Stimulated activated CD4-positive, alpha-beta T cell treated with anti-CD3 and anti-CD28 coated beads, Interleukin-12 subunit alpha, Interleukin-12 subunit beta, amount 100 ng/mL, for 48 hours (primary cell): ENCODE measurements around the gene CTNNA2.

Source experiments
- DNase-seq, 3 donors: peaks; one replicate each; pipeline ENCODE4 v3.0.0-alpha.2; 2020; ENCODE audit warnings: low read depth in 2 of 3, low spot score in 1 of 3

Gene CTNNA2

DNA sequence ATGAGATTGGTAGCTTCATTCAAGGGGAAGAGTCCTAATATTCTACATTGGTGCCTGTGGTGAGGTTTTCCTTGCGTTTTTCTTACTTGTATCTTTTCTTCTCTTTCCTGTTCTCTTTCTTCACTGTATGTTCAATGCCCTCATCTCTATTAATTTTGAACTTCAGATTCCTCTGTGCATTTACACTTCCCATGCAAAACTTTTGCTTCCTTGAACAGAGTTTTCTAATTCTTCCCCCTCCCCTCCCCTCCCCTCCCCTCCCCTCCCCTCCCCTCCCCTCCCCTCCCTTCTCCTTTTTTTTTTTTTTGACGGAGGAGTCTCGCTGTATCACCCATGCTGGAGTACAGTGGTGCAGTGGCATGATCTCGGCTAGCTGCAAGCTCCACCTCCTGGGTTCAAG lies 403.4 kb downstream of the CTNNA2 start:
- no peak for DNase-seq

DNA sequence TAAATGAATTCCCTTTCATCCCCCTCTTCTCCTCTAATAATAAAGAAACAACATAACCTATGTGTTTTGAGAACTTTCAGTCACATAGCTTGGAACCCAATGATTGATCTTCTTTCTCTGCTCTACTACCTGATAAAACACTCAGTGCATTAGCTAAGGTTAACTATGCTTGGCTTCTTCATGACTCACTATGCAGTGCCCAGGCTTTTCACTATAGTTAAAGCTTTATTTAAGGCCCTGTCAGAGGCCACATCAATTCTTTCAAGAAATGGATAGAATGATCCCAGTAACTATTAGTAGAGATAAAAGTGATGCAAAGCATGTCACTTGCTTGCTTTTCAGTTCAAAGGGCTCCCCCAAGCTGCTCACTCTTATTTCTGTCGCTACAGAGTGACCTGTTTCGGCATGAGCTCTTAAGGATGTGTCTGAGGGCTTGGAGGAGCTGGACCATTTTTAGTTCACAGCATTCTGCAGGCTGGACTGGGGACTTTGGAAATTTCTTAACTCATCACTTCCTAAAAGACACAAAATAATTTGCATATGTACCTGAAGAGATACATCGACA lies 407.7 kb downstream of the CTNNA2 start:
- DNase-seq = no peak

DNA sequence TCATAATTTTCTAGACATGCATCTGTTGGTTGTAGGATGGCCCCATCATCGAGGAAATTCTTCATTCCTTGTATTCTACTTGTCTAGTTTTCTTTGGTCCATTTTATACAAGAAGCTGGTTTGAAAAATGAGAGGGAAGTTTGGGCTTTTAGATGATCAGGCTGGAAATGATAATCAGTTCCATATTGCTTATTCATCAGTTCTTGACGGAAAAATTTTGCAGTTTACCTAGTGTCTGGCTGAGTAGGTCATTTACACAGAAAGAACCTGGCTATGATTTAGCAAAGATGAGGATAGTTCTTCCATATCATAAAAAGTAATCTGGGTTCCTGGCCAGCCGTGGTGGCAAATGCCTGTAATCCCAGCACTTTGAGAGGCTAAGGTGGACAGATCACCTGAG lies 416.8 kb downstream of the CTNNA2 start:
- no peak for DNase-seq

DNA sequence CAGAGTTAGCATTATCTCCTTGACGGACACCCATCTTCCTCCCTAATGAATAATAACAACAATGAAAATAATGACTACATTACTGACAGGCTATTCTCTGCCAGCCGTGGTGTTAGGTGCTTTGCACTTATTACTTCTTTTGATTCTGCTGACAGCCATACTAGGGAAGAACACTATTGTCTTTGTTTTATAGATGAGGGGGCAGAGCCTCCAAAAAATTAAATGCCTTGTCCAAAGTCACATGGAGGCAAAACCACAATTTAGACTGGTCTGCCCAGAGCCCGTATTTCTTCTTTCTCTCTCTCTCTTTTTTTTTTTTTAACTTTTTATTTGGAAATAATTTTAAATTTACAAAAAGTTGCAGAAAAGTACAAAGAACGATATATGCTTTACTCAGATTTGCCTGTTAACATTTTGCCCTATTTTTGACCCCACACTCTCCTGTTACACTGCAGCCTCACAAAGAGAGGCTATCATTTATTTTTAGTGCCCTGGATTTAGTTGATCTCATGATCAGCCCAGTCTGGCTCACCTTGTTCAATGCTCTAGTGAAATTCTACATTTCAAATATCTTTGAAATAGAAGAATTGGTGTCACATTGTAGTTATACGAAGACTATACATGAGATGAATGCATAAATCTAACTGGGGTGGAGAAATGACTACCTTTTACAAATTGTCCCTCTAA lies 422.3 kb downstream of the CTNNA2 start:
- DNase-seq = no peak

DNA sequence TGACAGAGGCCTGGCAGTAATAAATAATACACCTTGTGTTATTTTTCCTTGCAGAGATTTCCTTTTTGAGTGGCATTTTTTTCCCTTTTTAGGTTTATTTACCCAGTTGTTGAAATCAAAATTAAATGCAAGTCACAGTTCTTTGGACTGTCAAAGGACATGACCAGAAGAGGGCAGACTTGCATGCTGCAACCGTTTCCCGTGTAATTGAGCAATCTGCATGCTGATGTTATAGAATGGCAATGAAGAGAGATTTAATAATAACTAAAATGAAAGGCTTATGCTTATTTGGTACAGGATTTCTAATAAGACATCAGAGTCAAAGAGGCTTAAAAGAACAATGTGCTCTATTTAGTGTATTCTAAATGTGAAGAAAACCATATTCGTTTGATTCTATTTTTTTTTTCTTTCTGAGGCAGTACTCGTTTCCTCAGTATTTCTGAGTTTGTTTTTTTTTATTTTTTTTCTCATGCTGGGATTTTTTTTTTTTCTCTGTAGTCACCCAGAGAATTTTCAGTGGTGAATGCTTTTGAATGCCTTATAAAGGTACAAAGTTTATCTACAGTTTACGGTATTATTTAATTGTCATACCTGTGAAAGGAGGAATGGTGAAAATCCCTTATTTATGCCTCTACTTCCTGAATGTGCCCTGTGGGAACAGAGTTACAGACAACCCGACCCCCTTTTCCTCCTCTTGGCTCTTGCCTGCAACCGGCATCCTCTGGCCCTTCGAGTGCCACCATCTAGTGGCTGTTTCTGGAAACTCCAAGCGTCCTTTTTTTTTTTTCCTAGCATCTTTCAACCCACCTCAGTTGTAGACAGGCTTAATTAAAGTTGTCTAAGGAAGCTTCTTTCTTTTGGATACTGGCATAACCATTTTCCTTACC lies 423.2 kb downstream of the CTNNA2 start:
- peak in 2 of 3 donors; percentile 0 to 4 for DNase-seq

DNA sequence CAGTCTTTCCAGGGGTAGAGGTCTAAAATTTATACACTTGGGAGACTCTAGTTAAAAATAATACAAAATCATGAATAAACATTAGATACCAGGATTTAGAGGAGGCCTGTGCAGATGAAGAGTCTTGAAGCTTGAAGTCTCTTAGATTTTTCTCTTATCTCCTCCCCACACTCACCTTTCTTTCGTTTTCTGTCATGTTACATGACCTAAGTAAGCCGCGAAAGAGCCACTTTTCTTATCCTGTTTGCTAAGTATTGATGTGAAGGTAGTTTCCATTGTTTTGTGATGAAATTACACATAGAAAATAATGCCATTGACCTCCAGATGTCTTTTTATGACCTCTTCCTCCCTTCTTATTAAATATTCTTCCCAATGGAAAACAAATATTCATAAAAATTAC lies 423.9 kb downstream of the CTNNA2 start:
- no peak for DNase-seq

DNA sequence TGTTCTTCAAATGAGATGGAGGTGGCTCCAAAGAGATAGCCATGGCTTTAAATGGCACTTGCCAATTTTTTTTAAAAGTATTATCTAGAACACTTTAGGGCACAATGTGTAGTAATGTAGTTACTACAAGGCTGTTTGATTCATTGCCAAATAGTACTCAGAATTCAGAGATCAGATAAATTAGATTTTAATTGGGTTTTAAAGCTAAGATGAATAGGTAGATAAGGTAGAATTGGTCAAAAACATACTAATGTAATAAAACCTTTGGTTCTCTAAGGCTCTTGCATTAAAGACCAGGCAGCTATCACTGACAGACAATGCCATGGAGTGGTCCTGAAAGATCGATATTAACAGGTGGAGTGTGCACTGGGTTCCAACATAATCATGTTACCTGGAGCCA lies 425.8 kb downstream of the CTNNA2 start:
- DNase-seq = no peak

DNA sequence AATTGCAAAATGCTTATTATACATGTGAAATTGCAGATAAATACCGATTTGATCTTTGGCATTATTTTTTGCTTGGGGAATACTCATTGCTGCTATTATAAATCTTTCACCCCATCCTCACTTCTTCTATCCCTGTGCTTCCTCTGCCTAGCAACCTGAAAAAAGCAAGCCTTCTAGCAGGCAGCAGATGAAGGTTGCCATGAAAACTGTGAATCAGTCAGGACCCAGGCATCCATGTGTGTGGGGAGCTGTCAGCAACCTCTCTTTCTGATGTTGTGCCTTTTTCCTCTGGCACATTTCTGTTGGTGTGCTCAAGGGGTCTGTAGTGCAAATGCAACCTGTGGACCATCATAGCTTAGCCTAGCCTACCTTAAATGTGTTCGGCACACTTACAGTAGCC lies 427.5 kb downstream of the CTNNA2 start:
- no peak for DNase-seq

DNA sequence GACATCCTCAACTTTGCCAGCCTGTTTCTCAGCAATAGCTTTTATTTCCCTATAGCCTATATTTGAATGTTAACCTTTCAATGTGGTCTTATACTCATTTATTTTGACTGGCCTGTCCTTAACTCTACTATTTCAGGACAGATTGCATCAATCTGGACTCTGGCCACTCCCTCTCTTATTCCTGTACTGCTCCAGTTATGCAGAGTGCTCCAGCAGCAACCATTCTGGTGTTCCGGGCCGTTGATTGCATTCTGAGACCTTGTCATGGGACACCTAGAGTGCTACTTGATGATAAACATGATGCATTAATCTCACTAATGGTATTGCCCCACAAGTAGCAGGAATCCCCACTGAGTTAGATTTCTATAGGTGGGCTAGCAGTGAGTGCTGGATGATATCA lies 428.3 kb downstream of the CTNNA2 start:
- no peak for DNase-seq

DNA sequence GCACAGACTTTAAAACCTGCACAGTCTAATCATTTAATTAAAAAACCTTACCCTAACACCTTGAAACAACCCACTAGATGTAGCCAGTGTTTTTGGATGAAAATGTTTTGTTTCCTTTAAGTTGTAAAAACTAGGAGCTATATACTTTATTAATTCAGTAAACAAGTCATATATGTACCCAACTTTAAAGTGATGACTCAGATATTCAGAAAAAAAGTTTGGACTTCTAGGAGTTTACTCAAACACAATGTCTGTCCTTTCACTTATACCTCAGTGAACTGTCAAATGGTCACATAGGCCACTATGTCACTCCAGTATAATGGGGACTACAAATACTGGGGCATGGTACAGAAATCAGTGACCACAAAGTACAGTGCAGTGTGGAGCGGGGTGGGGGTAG lies 431.4 kb downstream of the CTNNA2 start:
- DNase-seq = no peak

DNA sequence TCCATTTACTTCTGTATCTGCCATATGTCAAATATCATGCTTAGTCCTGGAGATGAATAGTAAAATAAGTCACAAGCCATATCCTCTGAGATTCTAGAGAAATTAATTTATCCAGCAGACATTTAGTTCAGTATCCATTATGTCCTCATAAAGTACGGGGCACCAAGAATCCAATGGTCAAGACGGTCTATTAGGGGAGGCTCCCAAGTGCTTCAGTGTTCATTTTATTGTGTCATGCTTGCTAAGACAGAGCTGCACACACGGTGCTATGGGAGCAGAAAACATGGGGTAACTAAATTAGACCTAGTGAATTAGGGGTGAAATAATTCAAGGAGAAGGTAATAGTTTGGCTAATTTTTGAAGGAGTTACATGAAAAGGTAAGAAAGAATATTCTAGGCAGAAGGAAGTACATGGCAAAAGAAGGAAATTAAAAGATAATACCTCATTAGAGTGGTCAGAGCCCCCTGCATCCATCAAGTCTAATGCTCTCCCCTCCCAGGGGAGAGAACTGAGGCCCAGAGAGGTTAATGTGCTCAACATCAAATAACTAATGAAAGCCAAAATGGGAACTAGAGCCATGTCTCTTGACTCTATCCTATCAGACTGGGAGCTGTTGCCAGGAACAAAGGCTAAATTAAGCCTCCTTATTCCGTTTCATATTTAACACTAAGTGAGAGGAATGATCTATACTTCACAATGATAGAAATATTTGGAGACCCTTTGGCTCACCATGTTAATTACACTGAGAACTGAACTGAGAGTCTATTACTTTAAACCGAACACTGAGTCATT lies 433.0 kb downstream of the CTNNA2 start:
- no peak for DNase-seq

DNA sequence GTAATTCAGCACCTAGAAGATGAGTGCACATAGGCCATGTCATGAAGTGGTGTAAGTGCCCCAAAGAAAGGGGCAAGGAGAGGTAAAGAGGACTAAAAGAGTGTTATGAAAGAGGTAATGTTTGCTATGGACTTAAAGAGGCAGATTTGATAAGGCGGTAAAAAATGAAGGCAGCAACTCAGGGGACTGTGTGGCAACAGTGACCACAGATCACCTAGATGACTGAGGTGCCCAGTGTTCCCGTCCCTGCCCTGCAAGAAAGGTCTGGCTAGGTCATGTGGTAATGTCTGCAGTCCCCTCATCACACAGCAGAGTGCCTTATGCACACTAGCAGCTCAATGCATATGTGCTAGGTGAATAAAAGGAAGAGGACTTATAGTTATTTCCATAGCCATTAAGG lies 434.9 kb downstream of the CTNNA2 start:
- no peak for DNase-seq

DNA sequence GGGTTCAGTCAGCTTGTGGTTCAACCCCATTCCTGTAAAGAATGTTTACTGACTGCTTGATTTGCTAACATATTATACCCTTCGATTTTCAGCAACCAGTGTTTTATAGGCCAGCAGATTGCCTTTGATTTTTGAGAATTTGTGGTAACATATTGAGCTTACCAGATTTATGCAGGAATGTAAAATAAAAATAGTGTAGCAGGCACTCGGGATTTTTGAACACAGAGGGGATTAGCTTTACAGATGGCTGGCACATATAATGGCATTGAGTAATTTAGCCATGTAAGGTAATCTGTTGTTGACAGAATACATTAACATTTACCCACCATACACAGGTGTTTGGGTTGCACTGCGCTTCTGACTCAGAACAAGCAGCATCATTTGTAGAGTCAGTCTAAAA lies 437.7 kb downstream of the CTNNA2 start:
- no peak for DNase-seq

DNA sequence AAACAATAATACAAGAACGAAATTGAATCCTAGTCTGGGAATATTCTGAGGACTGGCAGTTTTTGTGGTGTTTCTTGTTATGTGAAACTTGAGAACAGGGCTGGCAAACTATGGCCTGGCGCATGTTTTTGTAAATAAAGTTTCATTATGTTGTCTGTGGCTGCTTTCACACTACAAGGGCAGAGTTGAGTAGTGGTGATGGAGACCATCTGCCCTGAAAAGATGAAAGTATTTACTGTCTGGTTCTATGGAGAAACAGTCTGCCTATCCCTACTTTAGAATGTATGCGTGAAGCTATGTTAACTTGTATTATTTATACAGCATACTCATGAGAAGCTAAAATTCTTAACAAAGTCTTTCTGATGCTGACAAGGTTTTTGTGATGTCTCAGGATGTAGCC lies 439.8 kb downstream of the CTNNA2 start:
- no peak for DNase-seq

DNA sequence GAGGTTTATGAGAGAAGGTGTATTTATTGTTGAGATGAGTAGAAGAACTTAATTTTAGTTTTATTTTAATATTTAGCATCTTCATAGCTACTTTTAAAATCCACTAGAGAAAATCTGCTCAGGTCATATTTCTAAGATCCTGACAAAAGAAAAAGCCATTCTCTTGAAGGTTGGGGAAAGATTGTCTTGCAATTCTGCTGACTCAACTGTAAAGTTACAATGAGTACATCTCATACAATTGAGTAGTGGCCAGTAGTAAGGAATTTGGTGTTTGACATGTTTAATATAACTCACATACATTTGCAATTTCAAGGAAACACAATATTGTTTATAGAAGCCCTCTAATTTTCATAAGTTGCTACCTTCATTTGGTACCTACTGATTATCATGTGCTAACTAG lies 447.2 kb downstream of the CTNNA2 start:
- DNase-seq = no peak

DNA sequence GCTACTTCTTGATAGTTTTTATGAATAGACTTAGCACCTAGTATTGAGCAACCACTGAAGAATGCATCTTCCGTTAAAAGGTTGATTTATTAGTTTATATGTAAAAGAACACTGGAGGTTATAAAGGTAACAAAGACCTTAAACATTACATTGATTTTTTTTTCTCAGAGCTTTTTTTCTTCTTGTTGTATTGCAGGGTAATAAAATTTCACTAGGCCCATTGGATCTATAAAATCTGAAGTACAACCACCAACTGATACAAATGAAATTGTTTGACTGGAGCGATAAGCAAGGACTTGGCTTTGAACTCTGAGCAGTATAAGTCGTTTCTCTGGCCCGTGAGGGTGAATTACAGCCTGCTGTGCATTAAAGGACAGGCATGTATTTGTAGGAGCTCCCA lies 447.7 kb downstream of the CTNNA2 start:
- DNase-seq = no peak

DNA sequence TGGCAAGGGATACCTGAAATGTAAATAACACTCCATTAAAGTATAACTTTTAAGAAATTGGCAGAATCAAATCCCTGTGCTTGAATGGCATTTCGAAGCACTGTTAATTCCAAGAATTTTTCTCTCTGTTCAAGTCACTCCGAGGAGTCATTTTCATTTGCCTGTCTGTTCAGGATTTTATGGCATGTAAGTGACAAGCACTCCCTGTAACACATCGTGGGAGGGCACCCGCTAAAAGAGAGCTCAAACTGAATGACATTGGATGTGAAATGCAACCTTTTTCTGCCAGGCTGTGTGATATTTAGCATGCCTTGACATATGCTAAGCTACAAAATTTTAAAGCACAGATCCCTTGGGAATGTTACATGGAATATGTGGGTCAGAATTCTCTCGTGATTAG lies 452.1 kb downstream of the CTNNA2 start:
- DNase-seq = no peak

DNA sequence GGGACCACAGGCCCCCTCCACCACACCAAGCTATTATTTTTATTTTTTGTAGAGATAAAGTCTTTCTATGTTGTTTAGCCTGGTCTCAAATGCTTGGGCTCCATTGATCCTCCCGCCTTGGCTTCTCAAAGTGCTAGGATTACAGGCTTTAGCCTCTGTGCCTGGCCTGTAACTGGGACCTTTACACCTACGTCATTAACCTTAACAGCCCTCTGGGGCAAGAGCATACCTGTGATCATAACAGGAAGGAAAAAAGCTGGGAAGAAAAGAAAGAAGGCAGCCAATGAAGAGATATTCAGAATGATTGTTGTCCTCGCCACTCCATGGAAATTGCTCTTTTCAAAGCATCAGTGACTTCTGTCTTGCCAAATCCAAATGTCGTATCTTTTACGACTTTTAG lies 453.5 kb downstream of the CTNNA2 start:
- no peak for DNase-seq

DNA sequence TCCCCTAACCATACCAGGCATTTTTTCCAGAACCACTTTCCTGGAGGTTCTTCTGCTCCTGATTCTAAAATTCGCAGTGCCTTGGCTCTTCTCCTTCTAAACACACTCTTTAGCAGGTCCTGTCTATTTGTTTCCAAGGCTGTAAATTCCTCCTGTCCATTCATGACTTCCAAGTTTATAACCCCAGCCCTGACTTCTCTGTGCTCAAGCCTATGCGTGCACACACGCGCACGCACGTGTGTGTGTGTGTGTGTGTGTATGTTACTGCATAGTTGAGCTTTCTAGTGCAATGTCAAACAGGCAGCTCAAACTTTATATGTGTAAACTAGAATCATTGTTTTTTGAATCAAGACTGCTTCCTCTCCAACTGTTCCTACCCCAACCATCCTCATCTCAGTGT lies 454.0 kb downstream of the CTNNA2 start:
- DNase-seq = no peak

DNA sequence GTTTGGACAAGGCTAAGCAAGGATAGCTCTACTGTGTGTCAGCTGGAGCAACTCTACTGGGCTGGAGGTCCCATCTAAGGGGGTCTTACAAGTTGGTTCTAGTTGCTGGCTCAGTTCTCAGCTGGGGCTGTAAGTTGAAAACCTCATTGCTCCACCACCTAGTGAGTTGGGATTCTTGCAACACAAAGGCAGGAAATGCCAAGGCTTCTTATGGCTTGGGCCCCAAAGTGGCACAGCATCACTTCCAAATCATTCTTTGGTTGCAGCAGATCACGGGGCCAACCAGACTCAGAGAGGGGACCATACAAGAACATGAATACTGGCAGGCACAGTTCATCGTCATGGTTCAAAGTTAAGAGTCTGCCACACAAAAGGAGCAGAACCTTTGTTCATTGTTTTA lies 459.0 kb downstream of the CTNNA2 start:
- no peak for DNase-seq

DNA sequence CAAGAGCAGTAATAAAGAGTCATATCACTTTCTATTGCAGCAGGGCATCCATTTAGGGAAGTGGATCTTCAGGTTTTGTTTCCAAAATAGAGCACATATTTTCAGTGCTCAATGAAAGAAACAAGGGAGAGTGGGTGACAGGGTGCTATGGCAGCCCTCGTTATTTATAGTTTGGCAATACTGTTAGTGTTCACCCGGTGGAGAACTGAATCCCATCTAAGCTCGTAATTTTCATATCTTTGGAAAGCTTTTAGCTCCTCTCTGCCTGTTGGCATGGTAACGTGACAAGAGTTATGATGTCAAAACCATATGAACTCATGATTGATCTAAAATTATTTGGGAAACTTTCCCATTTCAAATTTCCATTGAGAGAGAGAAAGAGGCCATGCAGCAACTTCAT lies 459.8 kb downstream of the CTNNA2 start:
- no peak for DNase-seq
